Measurements from ENCODE around the gene ZRANB3. TPM values are rescaled to one million over a fixed set of nuclear protein-coding genes. Genes with fewer than 3 reads are reported as not detected.

ZRANB3 gene
- total and polyA plus RNA-seq, 2 of the 13 experiments (the other 11 are each of a cell fraction or from before 2014, with no cell fraction given), result 5.8 to 25.2 TPM

- Histone ChIP-seq H3K9me3 (ENCODE audit: low read length) (no peaks in the 10 kb centered on the region), H3K4me3 (replicated peaks in 1 of 3; ENCODE audit: insufficient read depth in 1 of 3, low read depth in 2 of 3, low read length in 3 of 3) (no peak overlapping the region), H3K27me3 (ENCODE audit: control insufficient read depth in 1 of 2, insufficient read depth in 2 of 2, low read length in 2 of 2) (no peaks in the 10 kb centered on the region), H3K27ac (ENCODE audit: extremely low read length, insufficient read depth, low read length) (no peak overlapping the region), H3K9ac (ENCODE audit: insufficient read depth, low read depth, low read length) (no peak overlapping the region), H3K36me3 (replicated peaks in 1 of 2; ENCODE audit: control insufficient read depth in 1 of 2, insufficient read depth in 2 of 2, low read length in 2 of 2) (peaks cover 8 to 27% of the 10 kb centered on the region in 2 experiments), H3K4me2 (ENCODE audit: low read depth, low read length) (no peak overlapping the region), H4K20me1 (ENCODE audit: insufficient read depth, low read length) (no peaks in the 10 kb centered on the region), H3K4me1 (ENCODE audit: insufficient read depth, low read length) (no peaks in the 10 kb centered on the region), H3K79me2 (ENCODE audit: insufficient read depth, low read length) (no peaks in the 10 kb centered on the region), H2AFZ (ENCODE audit: low read length) (no peak overlapping the region)
- WGBS (ENCODE audit: low lambda C conversion rate), result 95% methylated on average over 9 of the region's 9 CpGs
- ChIA-PET POLR2A (no interaction called here), CTCF (ENCODE audit: low intra/inter-chr PET ratio, low total read pairs) (no interaction called here)
- ATAC-seq (peak; percentile 23), FAIRE-seq (no peak), DNase-seq (ENCODE audit: low spot score) (no peak)
- BruUV-seq (replicated peaks), result no TSS peak
- in situ Hi-C loops (cut with HindIII; ENCODE audit: extremely low pct_ligation_motif_present, low pct_unique_long_range_greater_than_20kb) (no loop called here), intact Hi-C loops (cut with micrococcal nuclease; ENCODE audit: unreplicated experiment) (no loop called here)
- TF ChIP-seq ZNF75D (CRISPR knock-in tag; IDR thresholded peaks at IDR 0.05; ENCODE audit: borderline replicate concordance) (no peak), AGO2 (optimal IDR thresholded peaks at IDR 0.05; ENCODE audit: low read depth, low read length) (peak; percentile 52), RBM22 (optimal IDR thresholded peaks at IDR 0.05; ENCODE audit: low read length) (peak; percentile 10)
These were observed 356.8 kb downstream of the ZRANB3 start for GRCh38 chr2:135174049-135174809.

GRCh38 chr2:135169900-135170753, 360.9 kb downstream of the ZRANB3 start:
- no peaks in the 10 kb centered on the region for H3K9me3 ChIP-seq (ENCODE audit: low read length)
- intact Hi-C loops (cut with micrococcal nuclease; ENCODE audit: unreplicated experiment) (no loop called here), in situ Hi-C loops (cut with HindIII; ENCODE audit: extremely low pct_ligation_motif_present, low pct_unique_long_range_greater_than_20kb) (no loop called here)
- H3K4me2 ChIP-seq (ENCODE audit: low read depth, low read length), result no peak overlapping the region
- ATAC-seq, result no peak
- no peak for TF ChIP-seq ZSCAN30 (CRISPR knock-in tag; IDR thresholded peaks at IDR 0.05)
- TF ChIP-seq YY1 (IDR thresholded peaks at IDR 0.05; ENCODE audit: insufficient read depth, insufficient replicate concordance, low read depth, low read length), result no peak
- peak in 1 of 2 experiments; percentile 28; a peak in 1 of 4 replicates for TF ChIP-seq MAFK (conservative IDR thresholded peaks at IDR 0.05 in 1 of 2, IDR thresholded peaks at IDR 0.05 in 1 of 2; ENCODE audit: low read length in 2 of 2)
- TF ChIP-seq RBM39 (IDR thresholded peaks at IDR 0.05; ENCODE audit: low read depth, low read length, poor library complexity, severe bottlenecking), result no peak
- TF ChIP-seq, protein P1, sequence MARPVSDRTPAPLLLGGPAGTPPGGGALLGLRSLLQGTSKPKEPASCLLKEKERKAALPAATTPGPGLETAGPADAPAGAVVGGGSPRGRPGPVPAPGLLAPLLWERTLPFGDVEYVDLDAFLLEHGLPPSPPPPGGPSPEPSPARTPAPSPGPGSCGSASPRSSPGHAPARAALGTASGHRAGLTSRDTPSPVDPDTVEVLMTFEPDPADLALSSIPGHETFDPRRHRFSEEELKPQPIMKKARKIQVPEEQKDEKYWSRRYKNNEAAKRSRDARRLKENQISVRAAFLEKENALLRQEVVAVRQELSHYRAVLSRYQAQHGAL (CRISPR knock-in tag; IDR thresholded peaks at IDR 0.05; ENCODE audit: not compliant biosample characterization), result no peak
- H3K27ac ChIP-seq (ENCODE audit: extremely low read length, insufficient read depth, low read length), result no peak overlapping the region
- no TSS peak for BruUV-seq (replicated peaks)
- POLR2A ChIA-PET, result no interaction called here
- peaks cover 18 to 50% of the 10 kb centered on the region in 2 experiments for H3K36me3 ChIP-seq (replicated peaks in 1 of 2; ENCODE audit: control insufficient read depth in 1 of 2, insufficient read depth in 2 of 2, low read length in 2 of 2)
- FAIRE-seq, result no peak
- no peak overlapping the region for H3K4me3 ChIP-seq (replicated peaks in 1 of 3; ENCODE audit: insufficient read depth in 1 of 3, low read depth in 2 of 3, low read length in 3 of 3)
- H3K27me3 ChIP-seq (ENCODE audit: control insufficient read depth in 1 of 2, insufficient read depth in 2 of 2, low read length in 2 of 2), result no peaks in the 10 kb centered on the region
- 95% methylated on average over 11 of the region's 11 CpGs for WGBS (ENCODE audit: low lambda C conversion rate)
- no peak overlapping the region for H2AFZ ChIP-seq (ENCODE audit: low read length)
- H3K9ac ChIP-seq (ENCODE audit: insufficient read depth, low read depth, low read length), result no peak overlapping the region
- DNase-seq (ENCODE audit: low spot score), result no peak
- H4K20me1 ChIP-seq (ENCODE audit: insufficient read depth, low read length), result no peaks in the 10 kb centered on the region
- H3K79me2 ChIP-seq (ENCODE audit: insufficient read depth, low read length), result no peaks in the 10 kb centered on the region
- CTCF ChIA-PET (ENCODE audit: low intra/inter-chr PET ratio, low total read pairs), result no interaction called here
- no peaks in the 10 kb centered on the region for H3K4me1 ChIP-seq (ENCODE audit: insufficient read depth, low read length)

Data from HepG2 (cell line).